NB4 (cell line): ENCODE measurements around the gene TFG.

Source experiments
- DNase-seq: peaks from one replicate; pipeline ENCODE4 v3.0.0; 2010; ENCODE audit warnings: low read depth
- H3K4me3 ChIP-seq: one replicate; pipeline ENCODE4 v1.5.1; 2011; ENCODE audit warnings: mild to moderate bottlenecking, low read depth, low read length, moderate library complexity
- CTCF ChIP-seq: IDR thresholded peaks from one replicate; pipeline ENCODE4 v1.5.1; 2012; ENCODE audit warnings: low read depth, low read length
- MAX ChIP-seq: IDR thresholded peaks from 2 replicates; pipeline ENCODE4 v1.6.1; 2011; ENCODE audit warnings: low read depth, low read length
- MYC ChIP-seq: IDR thresholded peaks from 2 replicates; pipeline ENCODE4 v1.6.1; 2011; ENCODE audit warnings: low read depth, low read length
- POLR2A ChIP-seq: IDR thresholded peaks from 2 replicates; pipeline ENCODE4 v1.6.1; 2011; ENCODE audit warnings: mild to moderate bottlenecking; ENCODE audit not compliant: insufficient read length; ENCODE audit errors: extremely low read depth

Gene TFG

GRCh38 chr3:100744671-100745070 lies 35.4 kb downstream of the TFG start:
- DNase-seq = no peak
- TF ChIP-seq MYC (no peak), MAX (no peak), POLR2A (no peak), CTCF (no peak)
- H3K4me3 ChIP-seq = no peak overlapping the region

GRCh38 chr3:100745617-100746016 lies 36.3 kb downstream of the TFG start:
- no peak for DNase-seq
- no peak for TF ChIP-seq POLR2A
- TF ChIP-seq CTCF = no peak
- no peak for TF ChIP-seq MYC
- no peak for TF ChIP-seq MAX
- no peak overlapping the region for H3K4me3 ChIP-seq

GRCh38 chr3:100746092-100746491 lies 36.8 kb downstream of the TFG start:
- DNase-seq = no peak
- TF ChIP-seq MAX (no peak), CTCF (no peak), MYC (no peak), POLR2A (no peak)
- H3K4me3 ChIP-seq = no peak overlapping the region

GRCh38 chr3:100748220-100748619 lies 38.9 kb downstream of the TFG start:
- TF ChIP-seq POLR2A (no peak), CTCF (no peak)
- no peak overlapping the region for H3K4me3 ChIP-seq
- no peak for DNase-seq

GRCh38 chr3:100748967-100749366 lies 39.7 kb downstream of the TFG start:
- no peak overlapping the region for H3K4me3 ChIP-seq
- no peak for DNase-seq
- no peak for TF ChIP-seq POLR2A
- TF ChIP-seq MAX = no peak
- no peak for TF ChIP-seq MYC
- TF ChIP-seq CTCF = no peak

- no peak for DNase-seq
- TF ChIP-seq CTCF (no peak), MYC (no peak), POLR2A (no peak), MAX (no peak)
- H3K4me3 ChIP-seq = no peak overlapping the region
Measured at GRCh38 chr3:100753846-100754245, 44.6 kb downstream of the TFG start.
